ENCODE measurements around the gene RAB40B. TPM values are rescaled to one million over a fixed set of nuclear protein-coding genes. Genes with fewer than 3 reads are reported as not detected.
A peak's percentile ranks its signal among the peaks of the same experiment; 100 is the strongest.

The RAB40B gene
- total and polyA plus RNA-seq, 2 of the 4 experiments (the other 2 are of a cell fraction), result 14.9 to 20.0 TPM

DNA sequence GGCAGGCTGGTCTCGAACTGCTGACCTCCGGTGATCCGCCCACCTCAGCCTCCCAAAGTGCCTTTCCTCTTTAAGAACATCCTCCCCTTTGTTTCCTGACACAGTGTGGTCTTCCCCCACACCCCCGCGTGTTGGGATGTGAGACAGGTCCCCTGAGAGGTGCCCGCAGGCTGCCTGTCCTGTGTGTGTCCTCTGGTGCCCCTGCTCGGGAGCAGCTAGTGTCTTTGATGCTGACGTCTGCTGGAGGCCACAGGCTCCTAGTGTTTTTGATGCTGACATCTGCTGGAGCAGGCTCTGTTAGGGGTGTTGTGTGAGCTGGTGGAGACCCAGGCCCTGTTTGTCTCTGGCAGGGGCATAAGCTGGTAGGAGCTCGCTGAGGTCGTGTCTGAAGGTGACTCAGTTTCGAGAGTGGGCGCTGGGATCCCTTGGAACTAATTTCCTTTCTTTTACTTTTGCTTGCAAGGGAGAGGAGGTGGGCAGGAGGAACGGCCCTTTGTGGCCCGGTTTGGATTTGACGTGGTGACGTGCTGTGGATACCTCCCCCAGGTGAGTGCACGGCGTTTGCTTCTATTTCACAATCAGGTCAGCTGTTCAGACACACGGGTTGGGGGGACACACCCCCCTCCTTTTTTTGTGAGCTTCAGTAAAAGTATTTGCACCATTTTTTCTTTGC lies 24.0 kb upstream of the RAB40B start:
- Histone ChIP-seq H3K9me1 (ENCODE audit: insufficient read depth, low read length) (peaks cover 9% of the 10 kb centered on the region), H2AK5ac (ENCODE audit: low read depth, low read length) (no peak overlapping the region), H3K4me3 (ENCODE audit: insufficient read depth, low read depth, low read length) (no peak overlapping the region), H3K14ac (replicated peaks; ENCODE audit: low read depth, low read length) (no peak overlapping the region), H2AK9ac (replicated peaks; ENCODE audit: low read depth, low read length, poor library complexity) (no peak overlapping the region), H3K56ac (ENCODE audit: extremely low read depth, insufficient read depth, low read length) (no peak overlapping the region), H2BK20ac (ENCODE audit: low read depth, low read length) (no peak overlapping the region), H3K9ac (ENCODE audit: low read depth, low read length) (no peak overlapping the region), H4K8ac (ENCODE audit: low read depth in 2 of 2, low read length in 2 of 2) (no peak overlapping the region), H2BK15ac (ENCODE audit: low read depth, low read length) (no peak overlapping the region), H3K4ac (ENCODE audit: low read depth, low read length) (no peak overlapping the region), H3K9me3 (ENCODE audit: control insufficient read depth, insufficient read depth, low read length) (no peaks in the 10 kb centered on the region), H3K79me1 (ENCODE audit: low read depth in 1 of 2, low read length in 2 of 2) (peaks cover 10 to 21% of the 10 kb centered on the region in 2 experiments), H3K36me3 (ENCODE audit: control insufficient read depth, insufficient read depth, low read length) (peaks cover 34% of the 10 kb centered on the region), H2AFZ (replicated peaks; ENCODE audit: low read length, poor library complexity) (no peak overlapping the region), H3K4me1 (ENCODE audit: control insufficient read depth, insufficient read depth, low read length) (peaks cover 4% of the 10 kb centered on the region), H3K27me3 (ENCODE audit: control insufficient read depth, insufficient read depth, low read length) (no peaks in the 10 kb centered on the region), H3K18ac (ENCODE audit: low read depth, low read length) (no peak overlapping the region), H2BK5ac (ENCODE audit: low read depth, low read length, poor library complexity, severe bottlenecking) (no peak overlapping the region), H3K23ac (ENCODE audit: low read depth, low read length) (no peak overlapping the region), H4K5ac (ENCODE audit: low read depth, low read length) (no peak overlapping the region), H4K91ac (ENCODE audit: insufficient read depth, low read depth, low read length) (no peak overlapping the region), H3K27ac (ENCODE audit: insufficient read depth, low read length) (no peak overlapping the region), H3K4me2 (ENCODE audit: low read depth, low read length) (no peak overlapping the region), H2BK120ac (ENCODE audit: low read depth, low read length) (no peak overlapping the region), H4K20me1 (ENCODE audit: insufficient read depth, low read length) (0 out of 2 replicates have a peak, but pooled peaks cover 3% of the 10 kb centered on the region)
- POLR2A ChIA-PET (ENCODE audit: unreplicated experiment), result no interaction called here
- intact Hi-C loops (cut with micrococcal nuclease) (no loop called here), dilution Hi-C loops (cut with HindIII; ENCODE audit: low sequenced_read_pairs, unreplicated experiment) (no loop called here), in situ Hi-C loops (cut with MboI; ENCODE audit: low sequenced_read_pairs) (no loop called here)
- TF ChIP-seq, protein P1, sequence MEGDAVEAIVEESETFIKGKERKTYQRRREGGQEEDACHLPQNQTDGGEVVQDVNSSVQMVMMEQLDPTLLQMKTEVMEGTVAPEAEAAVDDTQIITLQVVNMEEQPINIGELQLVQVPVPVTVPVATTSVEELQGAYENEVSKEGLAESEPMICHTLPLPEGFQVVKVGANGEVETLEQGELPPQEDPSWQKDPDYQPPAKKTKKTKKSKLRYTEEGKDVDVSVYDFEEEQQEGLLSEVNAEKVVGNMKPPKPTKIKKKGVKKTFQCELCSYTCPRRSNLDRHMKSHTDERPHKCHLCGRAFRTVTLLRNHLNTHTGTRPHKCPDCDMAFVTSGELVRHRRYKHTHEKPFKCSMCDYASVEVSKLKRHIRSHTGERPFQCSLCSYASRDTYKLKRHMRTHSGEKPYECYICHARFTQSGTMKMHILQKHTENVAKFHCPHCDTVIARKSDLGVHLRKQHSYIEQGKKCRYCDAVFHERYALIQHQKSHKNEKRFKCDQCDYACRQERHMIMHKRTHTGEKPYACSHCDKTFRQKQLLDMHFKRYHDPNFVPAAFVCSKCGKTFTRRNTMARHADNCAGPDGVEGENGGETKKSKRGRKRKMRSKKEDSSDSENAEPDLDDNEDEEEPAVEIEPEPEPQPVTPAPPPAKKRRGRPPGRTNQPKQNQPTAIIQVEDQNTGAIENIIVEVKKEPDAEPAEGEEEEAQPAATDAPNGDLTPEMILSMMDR (conservative IDR thresholded peaks at IDR 0.05; ENCODE audit: low read depth, low read length), result no peak
- TF ChIP-seq CEBPB (IDR thresholded peaks at IDR 0.05; ENCODE audit: low read depth, low read length) (0 out of 2 replicates have a peak, but pooled peaks have one; percentile 22), RAD21 (IDR thresholded peaks at IDR 0.05; ENCODE audit: low read length) (no peak)
- no peak for ATAC-seq (ENCODE audit: low read depth)
- no TSS peak for BruUV-seq (replicated peaks)
- 90% methylated on average over 4 of the region's 19 CpGs; no CpG with 5 or more reads in 1 of the 2 experiments for WGBS, 2 experiments (ENCODE audit: extremely low coverage in 2 of 2, insufficient read length in 1 of 2)
- no peak for DNase-seq
- CTCF ChIA-PET, result no interaction called here
